Heart left ventricle (tissue), 16 donors: ENCODE data around the gene RGS6. TPM values are rescaled to one million over a fixed set of nuclear protein-coding genes. Genes with fewer than 3 reads are reported as not detected.

Experiments
- ATAC-seq, 4 donors: fragments of 200-7000 bp; cut with Tn5 transposase; one replicate each; pipeline ENCODE4 v1.9.1; 2020 to 2022; ENCODE audit warnings: moderate library complexity in 4 of 4, mild to moderate bottlenecking in 3 of 4, moderate number of reproducible peaks in 1 of 4
- DNase-seq, 5 donors: peaks; one replicate each; pipeline ENCODE4 v3.0.0-alpha.2; 2020
- H3K27ac ChIP-seq, 12 donors: fragments of 200-600 bp; sonication (generic) in 4 of 12; one replicate each; pipeline versions ENCODE4 v1.5.0 to v1.8.0; 2016 to 2022; ENCODE audit warnings: mild to moderate bottlenecking in 2 of 12
- H3K27me3 ChIP-seq, 9 donors: fragments of 200-600 bp; sonication (generic) in 2 of 9; one replicate each; pipeline versions ENCODE4 v1.5.1 to v1.8.0; 2016 to 2022; ENCODE audit warnings: mild to moderate bottlenecking in 3 of 9
- H3K36me3 ChIP-seq, 9 donors: fragments of 200-600 bp; sonication (generic) in 2 of 9; one replicate each; pipeline versions ENCODE4 v1.5.0 to v1.8.0; 2018 to 2022; ENCODE audit warnings: mild to moderate bottlenecking in 2 of 9
- H3K4me1 ChIP-seq, 12 donors: fragments of 200-600 bp; sonication (generic) in 4 of 12; one replicate each; pipeline versions ENCODE4 v1.5.0 to v1.8.0; 2016 to 2022; ENCODE audit warnings: mild to moderate bottlenecking in 3 of 12
- H3K4me3 ChIP-seq, 12 donors: fragments of 200-600 bp; sonication (generic) in 4 of 12; one replicate each; pipeline versions ENCODE4 v1.5.0 to v1.8.0; 2017 to 2022; ENCODE audit warnings: mild to moderate bottlenecking in 9 of 12, moderate library complexity in 4 of 12
- H3K9me3 ChIP-seq, 12 donors: fragments of 200-600 bp; sonication (generic) in 4 of 12; one replicate each; pipeline versions ENCODE4 v1.5.0 to v1.8.0; 2016 to 2022; ENCODE audit warnings: mild to moderate bottlenecking in 1 of 12
- CTCF ChIP-seq, 12 donors: fragments of 200-600 bp; sonication (generic) in 4 of 12; IDR thresholded peaks; one replicate each; pipeline versions ENCODE4 v1.5.0 to v1.8.0; 2018 to 2022; ENCODE audit warnings: antibody characterized with exemption in 12 of 12, mild to moderate bottlenecking in 5 of 12
- POLR2A ChIP-seq, 2 donors: fragments of 450-650 bp; IDR thresholded peaks; one replicate each; pipeline ENCODE4 v1.6.1; 2017; ENCODE audit warnings: antibody characterized with exemption in 2 of 2, mild to moderate bottlenecking in 2 of 2, moderate library complexity in 2 of 2
- WGBS, 4 donors: extraction: QIAGEN DNeasy Blood & Tissue Kit in 2 of 4; methylation state at CpG; one replicate each; pipeline versions ENCODE4 v1.1.5 to v1.1.7; 2013 to 2018; 5-methylcytosine and 5-hydroxymethylcytosine counted together
- intact Hi-C, 10 donors: fragments of 100-400 bp; cut with DNase I; formaldehyde crosslinking; loops; one replicate each; pipeline versions ENCODE4 v1.11.1 to v1.14.2; 2022
- polyA plus RNA-seq, 2 donors: library from polyadenylated mRNA; stranded (reverse); fragments of 200-250 nt; gene quantifications; one replicate each; pipeline ENCODE4 v1.2.3, GENCODE V29; 2013
- total RNA-seq, 9 donors: library from RNA; depleted of rRNA in 2 of 9; stranded (reverse); fragments of >200 nt in 2 of 9; fragmentation: NEBNext Ultra II Directional in 3 of 9; extraction: Animal tissue kit (Norgen Biotek cat#: 25700) in 3 of 9; gene quantifications; one replicate each; pipeline versions ENCODE4 v1.1.0 to v1.2.4, GENCODE V29; 2016 to 2023
- donor health status: ischemic (EF 13 %, LVEDD 7.1; RV severe dilation, severe dysfunction).
- donor health status: healthy with polysubstance abuse.
- donor health status: DM: no; HTN: yes; CAD: no.
- donor health status: DM: no; HTN: no; CAD: no.
- donor health status: ischemic (EF 25% LVEDD 6.9; RV normal size, moderate dysfunction).
- donor health status: ischemic (EF 25% LVEDD 5.7; RV mildly dilated, moderate dysfunction).
- donor health status: healthy.
- donor health status: DM: yes; HTN: yes; CAD: no.
- donor health status: ischemic (EF 35%, LVEDD 5.7; RV mildly dilated, moderate dysfunction).
- donor health status: nonischemic (EF 11% LVEDD 7.7; RV severe dilation, severe dysfunction).
- donor health status: DM: yes; HTN: yes; CAD: no.
- donor health status: PGD.
- donor health status: ischemic (EF 29% LVEDD 5.4; RV normal size, mild dysfunction).
- donor health status: nonischemic (EF 23%, LVEDD 6.1; RV moderate dilation, normal function).

RGS6 gene
- total and polyA plus RNA-seq, 11 donors = 1.3 to 25.4 (median 15.1) TPM

DNA sequence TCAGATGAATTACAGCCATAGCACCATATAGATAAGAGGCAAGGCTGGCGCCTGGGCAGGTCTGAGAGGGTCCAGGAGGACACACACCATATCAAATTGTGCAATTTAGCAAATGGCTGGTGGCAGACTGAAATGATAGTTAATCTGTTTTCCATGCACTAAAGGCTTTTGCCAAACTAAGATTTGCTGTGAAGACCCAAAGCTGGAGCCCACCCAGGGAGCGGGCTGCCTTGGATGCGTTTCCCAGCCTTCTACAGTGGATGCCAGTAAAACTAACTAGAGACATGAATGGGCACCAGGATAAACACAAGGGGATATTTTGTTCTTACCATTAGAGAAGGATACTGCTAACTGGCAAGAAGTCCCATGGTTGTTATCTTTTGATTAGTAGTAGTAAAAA is 486.6 kb downstream of the RGS6 start:
- Histone ChIP-seq H3K4me1 (peaks cover 0 to 3% (median 0%) of the 10 kb centered on the region in 12 donors), H3K9me3 (peaks cover 0 to 20% (median 3%) of the 10 kb centered on the region in 12 donors), H3K27me3 (no peaks in the 10 kb centered on the region), H3K36me3 (no peaks in the 10 kb centered on the region), H3K4me3 (no peak overlapping the region), H3K27ac (no peak overlapping the region)
- no peak for TF ChIP-seq POLR2A (IDR thresholded peaks at IDR 0.05)
- 85 to 90% (median 88%) methylated on average over 3 of the region's 3 CpGs for WGBS, 4 donors
- ATAC-seq = no peak
- no peak for DNase-seq
- intact Hi-C loops = loop anchor here in 1 of 10 donors (5.0 kb wide), 1 partner anchor 397 kb away; no protein-coding TSS in a partner anchor

DNA sequence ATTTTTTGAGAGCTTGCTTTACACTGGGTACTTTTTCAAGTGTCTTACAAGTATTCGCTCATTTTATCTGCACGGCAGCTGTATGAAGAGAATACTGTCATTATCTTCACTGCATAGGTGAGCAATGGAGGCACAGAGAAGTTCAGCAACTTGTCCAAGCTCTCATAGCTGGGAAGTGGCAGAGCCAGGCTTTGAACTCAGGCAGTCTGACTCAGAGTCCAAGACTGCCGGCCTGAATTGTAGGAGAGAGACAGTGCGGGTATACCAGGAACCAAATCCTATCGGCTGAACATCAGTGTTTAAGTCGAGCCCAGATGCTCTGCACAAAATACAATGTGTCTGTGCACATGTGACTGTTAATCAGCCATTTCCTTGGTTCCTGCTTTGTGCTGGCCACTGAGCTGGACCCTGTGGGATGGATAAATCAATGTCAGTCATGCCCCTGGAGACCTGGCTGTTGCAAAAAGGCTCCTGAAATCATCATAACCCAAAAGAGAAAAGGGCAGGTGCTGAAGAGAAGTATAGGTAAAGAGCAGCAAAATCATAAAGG is 487.1 kb downstream of the RGS6 start:
- Histone ChIP-seq H3K36me3 (no peaks in the 10 kb centered on the region), H3K4me3 (no peak overlapping the region), H3K27me3 (no peaks in the 10 kb centered on the region), H3K9me3 (peaks cover 0 to 17% (median 3%) of the 10 kb centered on the region in 12 donors), H3K27ac (no peak overlapping the region), H3K4me1 (peaks cover 0 to 3% (median 0%) of the 10 kb centered on the region in 12 donors)
- DNase-seq = no peak
- no peak for TF ChIP-seq POLR2A (IDR thresholded peaks at IDR 0.05)
- TF ChIP-seq CTCF (IDR thresholded peaks at IDR 0.05) = no peak
- WGBS, 4 donors = 81 to 87% (median 85%) methylated on average over 6 of the region's 6 CpGs
- intact Hi-C loops = loop anchor here in 1 of 10 donors (5.0 kb wide), 1 partner anchor 397 kb away; no protein-coding TSS in a partner anchor
- no peak for ATAC-seq

DNA sequence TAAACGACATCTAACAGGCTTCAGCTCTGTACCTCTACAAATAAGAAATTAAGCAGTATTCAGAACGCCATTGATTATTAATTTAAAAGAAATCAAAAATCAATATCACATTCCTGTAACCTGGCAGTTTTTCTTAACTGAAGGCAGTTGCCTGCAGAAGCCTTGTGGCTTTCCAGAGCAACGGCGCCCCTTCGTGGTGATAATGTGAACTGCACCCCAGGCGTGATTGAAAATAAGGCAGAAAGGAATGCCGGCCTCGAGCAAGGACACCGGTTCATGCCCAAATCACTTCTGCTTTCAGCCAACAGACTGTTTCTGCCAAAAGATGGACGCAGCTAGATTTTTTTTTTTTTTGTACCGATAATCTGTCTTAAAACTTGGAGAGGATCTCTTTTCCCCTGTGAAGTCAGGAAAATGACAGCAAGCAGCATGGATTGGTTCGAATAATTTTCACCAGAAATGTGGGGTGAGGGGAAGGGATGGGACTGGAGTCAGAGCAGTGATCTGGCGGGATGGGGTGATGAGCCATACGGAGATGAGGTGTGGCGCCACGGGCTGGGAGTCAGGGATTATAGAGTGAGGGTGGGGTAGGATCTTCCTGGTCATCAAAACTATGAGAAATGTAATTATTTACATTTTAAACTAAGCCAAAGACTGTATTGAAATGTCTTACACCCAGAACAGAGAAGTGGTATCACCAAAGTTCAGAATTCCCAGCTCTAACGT is 488.7 kb downstream of the RGS6 start:
- Histone ChIP-seq H3K27me3 (no peaks in the 10 kb centered on the region), H3K4me3 (no peak overlapping the region), H3K4me1 (peaks cover 0 to 3% (median 0%) of the 10 kb centered on the region in 12 donors), H3K9me3 (peaks cover 0 to 4% (median 0%) of the 10 kb centered on the region in 12 donors), H3K36me3 (no peaks in the 10 kb centered on the region), H3K27ac (no peak overlapping the region)
- ATAC-seq (peak in 3 of 4 donors; percentile 35 to 52 (median 47)), DNase-seq (peak; percentile 49 to 78 (median 63))
- WGBS, 4 donors = 31 to 33% (median 32%) methylated on average over 17 of the region's 17 CpGs
- intact Hi-C loops = loop anchor here in 8 of 10 donors (2.0 to 10.0 kb wide), 9 partner anchors 128 to 1276 kb away; partner anchors contain the start of gene RGS6 (in 7 of the 8)
- TF ChIP-seq POLR2A (IDR thresholded peaks at IDR 0.05) (no peak), CTCF (IDR thresholded peaks at IDR 0.05) (peak; percentile 82 to 98 (median 91))

DNA sequence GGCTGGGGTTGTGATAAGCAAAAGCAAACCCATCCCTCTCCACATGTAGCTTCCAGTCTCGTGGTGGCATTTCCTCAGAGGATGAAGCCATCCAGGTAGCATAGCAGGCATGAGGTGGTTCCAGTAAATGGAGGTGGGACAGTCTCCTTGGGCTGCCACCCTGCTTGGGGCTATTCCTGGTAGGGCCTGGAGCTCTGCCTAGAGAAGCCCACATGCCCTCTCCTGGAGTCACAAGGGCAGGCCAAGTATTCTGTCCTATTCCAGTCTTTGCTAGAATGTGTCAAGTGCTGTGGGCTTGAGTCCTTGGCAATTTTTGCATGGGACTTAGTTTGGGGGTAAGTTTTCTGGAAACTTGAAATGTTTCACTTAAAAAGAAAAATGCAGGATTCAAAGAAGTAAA is 491.7 kb downstream of the RGS6 start:
- H3K27me3 ChIP-seq = no peaks in the 10 kb centered on the region
- H3K4me3 ChIP-seq = no peak overlapping the region
- DNase-seq (no peak), ATAC-seq (peak in 3 of 4 donors; percentile 54 to 72 (median 64))
- TF ChIP-seq POLR2A (IDR thresholded peaks at IDR 0.05) (no peak), CTCF (IDR thresholded peaks at IDR 0.05) (no peak)
- peaks cover 0 to 11% (median 0%) of the 10 kb centered on the region in 12 donors for H3K9me3 ChIP-seq
- no peak overlapping the region for H3K27ac ChIP-seq
- H3K4me1 ChIP-seq = no peaks in the 10 kb centered on the region
- intact Hi-C loops = loop anchor here in 7 of 10 donors (5.0 to 10.0 kb wide), 7 partner anchors 132 to 1279 kb away; partner anchors contain the start of gene RGS6 (in 6 of the 7)
- 57 to 88% (median 77%) methylated on average over 1 of the region's 1 CpG for WGBS, 4 donors
- H3K36me3 ChIP-seq = no peaks in the 10 kb centered on the region
